GM12878 (cell line): Measurements from ENCODE around the gene DUOX2. TPM values are rescaled to one million over a fixed set of nuclear protein-coding genes. Genes with fewer than 3 reads are reported as not detected.

Source experiments
- ATAC-seq: fragments of 200-7000 bp; cut with Tn5 transposase; 3 replicates; pipeline ENCODE4 v1.9.1; 2020; ENCODE audit warnings: mild to moderate bottlenecking, moderate library complexity
- BruUV-seq: library from RNA; stranded (reverse); fragments of 400-500 nt; replicated peaks from 2 replicates; lab custom pipeline; 2021; lab: Mats Ljungman, UMichigan
- CTCF ChIA-PET: fragments of 300-600 bp; sonication (Branson Sonifier 250); formaldehyde crosslinking; extraction: SDS; loops from one replicate; lab custom pipeline; 2021; ENCODE audit warnings: inconsistent platforms; lab: Yijun Ruan, JAX
- POLR2A ChIA-PET: fragments of 350-600 bp; formaldehyde crosslinking; extraction: SDS; loops from one replicate; lab custom pipeline; 2021; ENCODE audit warnings: inconsistent platforms; lab: Charles Lee
- RAD21 ChIA-PET: fragments of 300-600 bp; sonication (Branson Sonifier 250); formaldehyde crosslinking; loops from one replicate; lab custom pipeline; 2023; ENCODE audit warnings: antibody characterized with exemption; ENCODE audit not compliant: unreplicated experiment; lab: Charles Lee
- SMC1A ChIA-PET: fragments of 300-600 bp; sonication (Branson Sonifier 250); formaldehyde crosslinking; loops from one replicate; lab custom pipeline; 2023; ENCODE audit not compliant: unreplicated experiment, uncharacterized antibody; lab: Charles Lee
- DNase-seq: peaks from one replicate; pipeline ENCODE4 v3.0.0-alpha.2; 2011; ENCODE audit warnings: low read depth, low spot score
- FAIRE-seq: peaks from 3 replicates; lab custom pipeline; 2011; peaks lifted over from hg19 to GRCh38; lab: Jason Lieb, UNC
- H2AFZ ChIP-seq: 2 replicates; pipeline ENCODE4 v1.6.0; 2011; ENCODE audit warnings: low read depth, low read length, control low read depth; ENCODE audit not compliant: control insufficient read depth
- H3K27ac ChIP-seq: 2 replicates; pipeline ENCODE4 v1.5.1; 2011; ENCODE audit warnings: control low read depth; ENCODE audit not compliant: control insufficient read depth, insufficient read depth
- H3K27me3 ChIP-seq, 2 experiments: replicated peaks in 1 of 2; 2 replicates each; pipeline versions ENCODE4 v1.6.0 to v1.6.1; 2011; ENCODE audit warnings: low read length in 1 of 2; ENCODE audit not compliant: control insufficient read depth in 2 of 2, insufficient read depth in 2 of 2
- H3K36me3 ChIP-seq, 2 experiments: 2 replicates each; pipeline ENCODE4 v1.5.1; 2011; ENCODE audit warnings: low read length in 1 of 2; ENCODE audit not compliant: control insufficient read depth in 2 of 2, insufficient read depth in 2 of 2
- H3K4me1 ChIP-seq: 2 replicates; pipeline ENCODE4 v1.6.1; 2011; ENCODE audit warnings: mild to moderate bottlenecking, low read length, moderate library complexity, mixed read lengths; ENCODE audit not compliant: control insufficient read depth, insufficient read depth
- H3K4me2 ChIP-seq: 2 replicates; pipeline ENCODE4 v1.6.0; 2011; ENCODE audit warnings: control low read depth; ENCODE audit not compliant: control insufficient read depth, insufficient read depth
- H3K4me3 ChIP-seq: fragments of 200-600 bp; sonication (generic); 2 replicates; pipeline ENCODE4 v1.5.1; 2016
- H3K79me2 ChIP-seq: 2 replicates; pipeline ENCODE4 v1.6.0; 2011; ENCODE audit warnings: low read length; ENCODE audit not compliant: control insufficient read depth, insufficient read depth
- H3K9ac ChIP-seq: 2 replicates; pipeline ENCODE4 v1.8.0; 2011; ENCODE audit warnings: low read length, control low read depth, mixed read lengths; ENCODE audit not compliant: control insufficient read depth, insufficient read depth
- H3K9me3 ChIP-seq: replicated peaks from 3 replicates; pipeline ENCODE4 v1.5.1; 2011; ENCODE audit warnings: mild to moderate bottlenecking, low read length; ENCODE audit not compliant: control insufficient read depth, insufficient read depth
- H4K20me1 ChIP-seq: 2 replicates; pipeline ENCODE4 v1.6.0; 2011; ENCODE audit not compliant: control insufficient read depth, insufficient read depth
- ATF7 ChIP-seq: fragments of 450-650 bp; IDR thresholded peaks from 2 replicates; pipeline ENCODE4 v1.6.1; 2016; ENCODE audit warnings: low read depth, mild to moderate bottlenecking
- BCL11A ChIP-seq: IDR thresholded peaks from 2 replicates; pipeline ENCODE4 v1.6.1; 2011; ENCODE audit warnings: low read depth, low read length
- CBX3 ChIP-seq: fragments of 200-600 bp; sonication (generic); IDR thresholded peaks from 2 replicates; pipeline ENCODE4 v1.6.1; 2016; ENCODE audit warnings: low read depth, borderline replicate concordance
- CREM ChIP-seq: IDR thresholded peaks from 2 replicates; pipeline ENCODE4 v1.6.1; 2014; ENCODE audit warnings: antibody characterized with exemption, low read depth
- ETV6 ChIP-seq, 2 experiments: fragments of 450-650 bp in 1 of 2; IDR thresholded peaks in 1 of 2; conservative IDR thresholded peaks in 1 of 2; 2 replicates each; pipeline ENCODE4 v1.6.1; 2014; ENCODE audit warnings: antibody characterized with exemption in 1 of 2, borderline replicate concordance in 1 of 2, low read depth in 1 of 2, mild to moderate bottlenecking in 1 of 2, moderate library complexity in 1 of 2
- GATAD2B ChIP-seq: fragments of 450-650 bp; conservative IDR thresholded peaks from 2 replicates; pipeline ENCODE4 v1.6.1; 2017; ENCODE audit warnings: low read depth, mild to moderate bottlenecking, moderate library complexity
- NFIC ChIP-seq: IDR thresholded peaks from 2 replicates; pipeline ENCODE4 v1.6.1; 2012; ENCODE audit warnings: low read depth, mild to moderate bottlenecking, inconsistent platforms, low read length, moderate library complexity
- NFYB ChIP-seq: IDR thresholded peaks from 2 replicates; pipeline ENCODE4 v1.6.1; 2011; ENCODE audit warnings: low read depth, mild to moderate bottlenecking, low read length, improper control_type of control experiment, moderate library complexity; ENCODE audit not compliant: insufficient read depth
- NRF1 ChIP-seq: conservative IDR thresholded peaks from 2 replicates; pipeline ENCODE4 v1.6.1; 2011; ENCODE audit warnings: mild to moderate bottlenecking, low read depth, low read length, improper control_type of control experiment
- PAX5 ChIP-seq: IDR thresholded peaks from 2 replicates; pipeline ENCODE4 v1.6.1; 2011; ENCODE audit warnings: low read depth, low read length, borderline replicate concordance
- PAX8 ChIP-seq: fragments of 450-650 bp; IDR thresholded peaks from 2 replicates; pipeline ENCODE4 v1.6.1; 2017; ENCODE audit warnings: mild to moderate bottlenecking, moderate library complexity
- PML ChIP-seq: IDR thresholded peaks from 2 replicates; pipeline ENCODE4 v1.6.1; 2012; ENCODE audit warnings: low read length, inconsistent platforms
- POLR2AphosphoS5 ChIP-seq: IDR thresholded peaks from 2 replicates; pipeline ENCODE4 v1.6.1; 2011; ENCODE audit warnings: mild to moderate bottlenecking, low read length, inconsistent platforms
- RCOR1 ChIP-seq: conservative IDR thresholded peaks from 2 replicates; pipeline ENCODE4 v1.6.1; 2012; ENCODE audit warnings: low read depth, low read length, improper control_type of control experiment
- ZZZ3 ChIP-seq: IDR thresholded peaks from 2 replicates; pipeline ENCODE4 v1.6.1; 2011; ENCODE audit warnings: low read depth; ENCODE audit not compliant: control insufficient read depth, insufficient read length
- WGBS: methylation state at CpG from one replicate; pipeline ENCODE4 v1.1.6; 2016; ENCODE audit warnings: low lambda C conversion rate; ENCODE audit not compliant: insufficient replicate concordance, insufficient coverage; ENCODE audit errors: missing lambda C conversion rate; 5-methylcytosine and 5-hydroxymethylcytosine counted together
- in situ Hi-C: fragments of 300-500 bp; cut with MboI; formaldehyde crosslinking; loops from 9 replicates; pipeline ENCODE4 v1.14.3; 2018; ENCODE audit warnings: mixed read lengths
- intact Hi-C: fragments of 100-400 bp; cut with micrococcal nuclease; formaldehyde crosslinking; loops from one replicate; pipeline ENCODE4 v1.14.2; 2022; ENCODE audit not compliant: unreplicated experiment
- polyA plus RNA-seq, 11 experiments: library from polyadenylated mRNA; depleted of rRNA in 4 of 11; unstranded in 6 of 11; stranded (reverse) in 5 of 11; fragments of >200 nt; fragmentation: Nextera tagmentation in 4 of 11; fragmentation: Illumina TruSeq in 1 of 11; extraction: Ambion mirVana in 4 of 11; extraction: Trizol in 1 of 11; gene quantifications; 1 replicate in 1 of 11; 2 replicates in 10 of 11; pipeline versions ENCODE4 v1.2.1 to v1.2.3, GENCODE V29; 2011 to 2016; ENCODE audit warnings: inconsistent platforms in 2 of 11, missing spikeins in 2 of 11, low read depth in 1 of 11
- total RNA-seq, 4 experiments: library from RNA; depleted of rRNA in 3 of 4; stranded (reverse); fragments of >200 nt in 3 of 4; fragmentation: Illumina TruSeq in 1 of 4; extraction: Trizol in 1 of 4; gene quantifications; 2 replicates each; pipeline versions ENCODE4 v1.2.1 to v1.2.3, GENCODE V29; 2013 to 2021
- TF ChIP-seq, protein P1 (sequence below): IDR thresholded peaks from 2 replicates; pipeline ENCODE4 v1.6.1; 2011; ENCODE audit warnings: low read depth, low read length, improper control_type of control experiment, borderline replicate concordance
- TF ChIP-seq, protein P2 (sequence below): fragments of 450-650 bp; IDR thresholded peaks from 2 replicates; pipeline ENCODE4 v1.6.1; 2017; ENCODE audit warnings: antibody characterized with exemption, mild to moderate bottlenecking, moderate library complexity

The DUOX2 gene
- total and polyA plus RNA-seq, 10 of the 15 experiments (the other 5 are each of a cell fraction or from before 2014, with no cell fraction given): 0.05 TPM; not detected in 9

DNA sequence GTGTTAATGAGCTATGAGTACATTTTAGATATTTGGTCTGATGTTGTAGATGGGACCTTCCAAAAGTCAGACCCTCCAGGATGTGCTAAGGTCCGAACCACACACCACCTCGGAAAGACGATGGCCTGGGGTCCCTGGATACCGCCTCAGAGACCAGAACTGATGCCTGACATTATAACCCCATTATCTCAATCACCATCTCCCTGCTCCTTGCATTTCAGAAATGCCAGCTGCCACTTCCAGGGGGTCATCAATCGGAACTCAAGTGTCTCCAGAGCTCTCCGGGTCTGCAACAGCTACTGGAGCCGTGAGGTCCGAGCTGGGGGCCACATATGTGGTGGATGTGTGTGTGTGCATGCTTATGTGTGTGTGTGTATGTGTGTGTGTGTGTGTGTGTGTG is 23.7 kb upstream of the DUOX2 start:
- Histone ChIP-seq H3K27me3 (peaks cover 0 to 4% of the 10 kb centered on the region in 2 experiments; a peak in 2 of 4 replicates), H3K36me3 (no peaks in the 10 kb centered on the region), H3K27ac (no peak overlapping the region), H3K79me2 (no peaks in the 10 kb centered on the region), H3K4me1 (no peaks in the 10 kb centered on the region), H3K4me2 (no peak overlapping the region), H3K9ac (no peak overlapping the region), H2AFZ (no peak overlapping the region), H4K20me1 (no peaks in the 10 kb centered on the region), H3K9me3 (no peaks in the 10 kb centered on the region), H3K4me3 (no peak overlapping the region)
- ChIA-PET RAD21 (interaction anchor here (1.0 kb wide), 1 partner anchor 11 kb away, joined by 3 read pairs; no protein-coding TSS in a partner anchor), CTCF (interaction anchor here (0.6 to 3.3 kb wide), 5 partner anchors 11 to 69 kb away, joined by 3 to 11 read pairs (median 3); no protein-coding TSS in a partner anchor), SMC1A (interaction anchor here (1.2 kb wide), 1 partner anchor 11 kb away, joined by 4 read pairs; no protein-coding TSS in a partner anchor), POLR2A (no interaction called here)
- intact Hi-C loops: no loop called here
- no TSS peak for BruUV-seq
- ATAC-seq (no peak), DNase-seq (no peak), FAIRE-seq (no peak)
- TF ChIP-seq ATF7: no peak
- no peak for TF ChIP-seq POLR2AphosphoS5
- no peak for TF ChIP-seq ETV6 (conservative IDR thresholded peaks at IDR 0.05 in 1 of 2, IDR thresholded peaks at IDR 0.05 in 1 of 2; ENCODE audit: borderline replicate concordance in 1 of 2, low read depth in 1 of 2)
- no peak for TF ChIP-seq PAX8
- no peak for TF ChIP-seq NRF1
- no peak for TF ChIP-seq ZZZ3
- TF ChIP-seq RCOR1: no peak
- TF ChIP-seq, protein P1, sequence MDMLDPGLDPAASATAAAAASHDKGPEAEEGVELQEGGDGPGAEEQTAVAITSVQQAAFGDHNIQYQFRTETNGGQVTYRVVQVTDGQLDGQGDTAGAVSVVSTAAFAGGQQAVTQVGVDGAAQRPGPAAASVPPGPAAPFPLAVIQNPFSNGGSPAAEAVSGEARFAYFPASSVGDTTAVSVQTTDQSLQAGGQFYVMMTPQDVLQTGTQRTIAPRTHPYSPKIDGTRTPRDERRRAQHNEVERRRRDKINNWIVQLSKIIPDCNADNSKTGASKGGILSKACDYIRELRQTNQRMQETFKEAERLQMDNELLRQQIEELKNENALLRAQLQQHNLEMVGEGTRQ: no peak
- TF ChIP-seq GATAD2B: no peak
- no peak for TF ChIP-seq PAX5
- no peak for TF ChIP-seq CBX3
- no peak for TF ChIP-seq BCL11A
- no peak for TF ChIP-seq PML
- no peak for TF ChIP-seq CREM
- TF ChIP-seq NFIC: no peak
- no peak for TF ChIP-seq NFYB
- TF ChIP-seq, protein P2, sequence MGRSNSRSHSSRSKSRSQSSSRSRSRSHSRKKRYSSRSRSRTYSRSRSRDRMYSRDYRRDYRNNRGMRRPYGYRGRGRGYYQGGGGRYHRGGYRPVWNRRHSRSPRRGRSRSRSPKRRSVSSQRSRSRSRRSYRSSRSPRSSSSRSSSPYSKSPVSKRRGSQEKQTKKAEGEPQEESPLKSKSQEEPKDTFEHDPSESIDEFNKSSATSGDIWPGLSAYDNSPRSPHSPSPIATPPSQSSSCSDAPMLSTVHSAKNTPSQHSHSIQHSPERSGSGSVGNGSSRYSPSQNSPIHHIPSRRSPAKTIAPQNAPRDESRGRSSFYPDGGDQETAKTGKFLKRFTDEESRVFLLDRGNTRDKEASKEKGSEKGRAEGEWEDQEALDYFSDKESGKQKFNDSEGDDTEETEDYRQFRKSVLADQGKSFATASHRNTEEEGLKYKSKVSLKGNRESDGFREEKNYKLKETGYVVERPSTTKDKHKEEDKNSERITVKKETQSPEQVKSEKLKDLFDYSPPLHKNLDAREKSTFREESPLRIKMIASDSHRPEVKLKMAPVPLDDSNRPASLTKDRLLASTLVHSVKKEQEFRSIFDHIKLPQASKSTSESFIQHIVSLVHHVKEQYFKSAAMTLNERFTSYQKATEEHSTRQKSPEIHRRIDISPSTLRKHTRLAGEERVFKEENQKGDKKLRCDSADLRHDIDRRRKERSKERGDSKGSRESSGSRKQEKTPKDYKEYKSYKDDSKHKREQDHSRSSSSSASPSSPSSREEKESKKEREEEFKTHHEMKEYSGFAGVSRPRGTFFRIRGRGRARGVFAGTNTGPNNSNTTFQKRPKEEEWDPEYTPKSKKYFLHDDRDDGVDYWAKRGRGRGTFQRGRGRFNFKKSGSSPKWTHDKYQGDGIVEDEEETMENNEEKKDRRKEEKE: no peak
- WGBS: 9% methylated on average over 8 of the region's 8 CpGs
- in situ Hi-C loops: no loop called here
